IMR-90 (cell line): ENCODE data around the gene LCE4A.
"Not testable (repeated sequence)": the region's sequence is repeated elsewhere in the genome, so short reads cannot be mapped to it uniquely, and the experiment has no call there.

Experiments
- CEBPB ChIP-seq: IDR thresholded peaks from 2 replicates; pipeline ENCODE4 v1.6.1; 2012; ENCODE audit warnings: low read depth, low read length, improper control_type of control experiment
- CTCF ChIP-seq: conservative IDR thresholded peaks from 2 replicates; pipeline ENCODE4 v1.5.1; 2012; ENCODE audit warnings: mild to moderate bottlenecking, low read depth, low read length, improper control_type of control experiment
- ELK1 ChIP-seq: fragments of 150-350 bp; IDR thresholded peaks from 2 replicates; pipeline ENCODE4 v1.6.1; 2016; ENCODE audit warnings: low read depth, mild to moderate bottlenecking, low read length, moderate library complexity, borderline replicate concordance
- FOS ChIP-seq: fragments of 150-350 bp; IDR thresholded peaks from 2 replicates; pipeline ENCODE4 v1.6.1; 2016; ENCODE audit warnings: low read depth, low read length
- MAFK ChIP-seq: IDR thresholded peaks from 2 replicates; pipeline ENCODE4 v1.6.1; 2012; ENCODE audit warnings: low read depth, low read length, improper control_type of control experiment
- MAZ ChIP-seq: IDR thresholded peaks from 2 replicates; pipeline ENCODE4 v1.6.1; 2012; ENCODE audit warnings: low read depth, mild to moderate bottlenecking, low read length, improper control_type of control experiment, moderate library complexity, borderline replicate concordance
- MXI1 ChIP-seq: IDR thresholded peaks from 2 replicates; pipeline ENCODE4 v1.6.1; 2012; ENCODE audit warnings: low read depth, mild to moderate bottlenecking, low read length, moderate library complexity, borderline replicate concordance
- POLR2A ChIP-seq: IDR thresholded peaks from 2 replicates; pipeline ENCODE4 v1.6.1; 2012; ENCODE audit warnings: mild to moderate bottlenecking, low read depth, low read length
- RAD21 ChIP-seq: IDR thresholded peaks from 2 replicates; pipeline ENCODE4 v1.6.1; 2012; ENCODE audit warnings: low read length, improper control_type of control experiment
- RCOR1 ChIP-seq: IDR thresholded peaks from 2 replicates; pipeline ENCODE4 v1.6.1; 2012; ENCODE audit warnings: mild to moderate bottlenecking, low read length, improper control_type of control experiment; ENCODE audit not compliant: insufficient replicate concordance
- RFX5 ChIP-seq: IDR thresholded peaks from 2 replicates; pipeline ENCODE4 v1.8.0; 2012; ENCODE audit warnings: low read depth, mild to moderate bottlenecking, low read length, moderate library complexity
- SMC3 ChIP-seq: fragments of 150-350 bp; IDR thresholded peaks from 2 replicates; pipeline ENCODE4 v1.6.1; 2016; ENCODE audit warnings: low read depth, mild to moderate bottlenecking, antibody characterized with exemption, low read length, moderate library complexity
- USF2 ChIP-seq: fragments of 150-350 bp; IDR thresholded peaks from 2 replicates; pipeline ENCODE4 v1.6.1; 2017; ENCODE audit warnings: mild to moderate bottlenecking, antibody characterized with exemption, low read length, low read depth

- not testable (repeated sequence) for TF ChIP-seq CTCF, CEBPB, USF2, POLR2A, MXI1, SMC3, FOS, RAD21, MAZ, MAFK, RCOR1, RFX5, ELK1
Measured at GRCh38 chr1:152685823-152686222, 22.1 kb upstream of the LCE4A start, which contains the start of gene LCE2B.
